HG03066 (cell line): ENCODE results near the gene HS3ST4.
"Not testable (repeated sequence)": the region's sequence is repeated elsewhere in the genome, so short reads cannot be mapped to it uniquely, and the experiment has no call there.

Experiments used
- ATAC-seq: cut with Tn5 transposase; IDR thresholded peaks from one replicate; pipeline ENCODE4 v1.9.1; 2021; ENCODE audit warnings: low read depth; ENCODE audit not compliant: unreplicated experiment

Gene HS3ST4

DNA sequence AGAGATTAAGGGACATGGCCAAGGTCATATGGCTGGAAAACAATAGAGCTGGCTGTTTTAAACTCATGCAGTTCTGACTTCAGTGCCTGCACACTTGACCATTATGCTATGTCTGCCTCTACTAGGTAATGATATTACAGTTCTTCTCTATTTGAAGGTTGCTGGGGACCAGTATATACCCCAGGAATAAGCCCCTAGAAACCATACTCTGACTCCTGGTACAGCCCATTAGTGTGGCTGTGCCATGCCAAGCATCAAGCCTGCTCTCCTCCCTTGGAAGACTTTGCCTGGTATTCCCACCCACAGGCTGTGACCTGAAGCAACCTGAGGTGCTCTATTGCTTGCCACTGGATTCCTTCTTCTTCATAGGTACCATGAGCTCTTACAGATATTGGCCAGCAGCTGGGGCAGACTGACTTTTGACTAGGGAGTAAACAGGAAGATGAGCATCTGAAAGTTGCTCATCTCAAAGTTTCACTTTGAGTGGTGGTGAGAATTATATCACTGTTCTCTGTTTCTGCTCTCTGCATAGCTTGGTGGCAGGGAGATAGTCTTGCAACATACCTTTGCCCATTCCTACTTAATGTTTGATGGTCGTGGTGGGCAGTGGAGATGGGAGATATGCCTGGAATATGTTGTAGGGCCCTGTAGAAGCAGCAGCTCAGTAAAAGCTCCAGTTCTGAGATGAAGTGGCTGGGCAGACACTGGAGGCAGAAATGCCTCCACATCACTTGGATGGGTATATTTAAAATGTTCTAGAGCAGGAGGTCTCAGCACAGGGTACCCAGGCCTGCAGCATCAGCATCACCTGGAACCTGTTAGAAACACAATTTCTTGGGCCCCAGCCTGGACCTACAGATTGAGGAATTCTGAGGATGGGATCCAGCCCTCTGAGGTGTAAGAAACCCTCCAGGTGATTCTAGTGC, 274.7 kb downstream of the HS3ST4 start:
- no peak for ATAC-seq

DNA sequence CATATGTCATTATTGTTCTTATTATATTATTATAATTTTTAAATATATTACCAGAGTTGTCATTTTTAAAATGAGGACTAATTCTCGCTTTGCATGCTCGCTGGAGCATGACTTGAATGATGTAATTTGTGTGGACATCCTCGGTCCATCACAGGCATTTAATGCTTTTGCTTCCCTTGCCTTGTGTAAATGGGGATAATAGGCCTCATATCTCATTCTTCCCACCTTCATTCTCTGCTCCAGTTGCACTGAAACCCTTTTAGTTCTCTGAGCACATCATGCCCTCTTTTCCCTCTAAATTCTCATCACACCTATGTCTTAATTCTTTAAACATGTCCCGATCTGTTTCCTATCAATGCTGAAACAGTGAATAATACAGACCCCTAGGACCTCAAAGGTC, 285.4 kb downstream of the HS3ST4 start:
- no peak for ATAC-seq

DNA sequence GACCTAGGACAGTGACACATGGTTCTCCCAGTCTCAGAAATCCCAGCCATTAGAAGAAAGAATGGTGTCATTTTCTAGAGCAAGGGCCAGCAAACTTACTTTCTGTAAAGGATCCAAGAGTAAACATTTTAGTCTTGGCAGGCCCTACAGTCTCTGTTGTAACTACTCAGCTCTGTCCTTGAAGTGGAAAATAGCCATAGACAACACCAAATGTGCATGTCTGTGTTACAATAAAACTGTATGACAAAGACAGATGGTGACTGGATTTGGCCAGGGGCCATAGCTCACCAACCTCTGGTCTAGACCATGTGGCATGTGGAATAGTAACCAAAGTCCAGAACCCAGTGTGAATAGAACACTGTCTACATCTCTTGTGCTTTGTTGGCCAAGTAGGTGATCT, 286.5 kb downstream of the HS3ST4 start:
- ATAC-seq: no peak

DNA sequence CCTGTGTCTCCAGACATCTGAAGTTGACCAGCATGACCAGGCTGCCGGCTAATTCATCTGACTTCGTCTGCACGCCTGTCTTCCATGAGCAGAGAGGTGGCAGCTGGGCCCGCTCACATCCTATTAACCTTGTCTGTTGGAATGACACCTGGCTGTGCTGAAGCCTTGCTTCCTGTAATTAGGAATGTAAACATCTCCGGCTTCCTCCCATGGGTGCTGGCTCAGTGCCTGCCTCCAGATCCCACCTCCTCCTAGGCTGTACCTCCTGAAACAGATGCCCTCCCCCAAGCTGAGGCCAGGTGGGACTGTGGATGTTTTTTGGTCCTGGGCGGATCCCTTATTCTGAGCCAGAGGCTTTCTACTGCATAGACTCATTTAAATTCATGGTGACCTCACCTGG, 296.3 kb downstream of the HS3ST4 start:
- no peak for ATAC-seq

DNA sequence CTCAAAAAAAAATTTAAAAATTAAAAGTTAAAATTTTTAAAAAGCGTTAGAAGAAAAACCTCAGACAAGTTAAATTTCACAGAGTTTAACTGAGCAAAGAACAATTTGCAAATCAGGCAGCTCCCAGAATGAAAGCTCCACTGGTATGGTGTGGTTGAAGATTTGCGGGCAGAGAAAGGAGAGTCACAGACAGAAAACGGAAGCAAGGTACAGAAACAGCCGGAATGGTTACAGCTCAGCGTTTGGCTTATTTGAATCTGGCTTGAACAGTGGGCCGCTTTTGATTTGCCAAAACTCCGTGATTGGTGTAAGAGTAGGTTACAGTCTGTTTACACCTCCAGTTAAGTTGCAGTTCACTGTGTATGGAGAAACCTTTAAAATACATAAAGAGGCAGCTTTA, 297.1 kb downstream of the HS3ST4 start:
- no peak for ATAC-seq

DNA sequence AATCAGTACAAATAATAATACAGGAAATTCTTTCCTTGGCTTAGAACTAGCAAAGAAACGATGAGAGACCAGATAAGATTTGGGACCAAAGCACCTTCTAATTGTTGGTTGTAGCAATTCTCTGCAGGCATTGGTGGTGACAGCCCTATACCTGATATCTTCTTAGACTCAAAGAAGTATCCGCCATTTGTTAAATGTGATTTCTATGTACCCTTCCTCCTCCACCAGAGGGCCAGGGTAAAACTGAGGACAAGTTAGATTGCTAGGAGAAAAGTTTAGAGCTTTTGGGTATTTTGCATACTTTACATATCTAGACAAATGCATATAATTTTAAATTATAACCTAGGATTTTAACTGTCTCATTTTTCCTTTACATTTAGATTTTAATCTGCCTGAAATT, 304.3 kb downstream of the HS3ST4 start:
- ATAC-seq: no peak

DNA sequence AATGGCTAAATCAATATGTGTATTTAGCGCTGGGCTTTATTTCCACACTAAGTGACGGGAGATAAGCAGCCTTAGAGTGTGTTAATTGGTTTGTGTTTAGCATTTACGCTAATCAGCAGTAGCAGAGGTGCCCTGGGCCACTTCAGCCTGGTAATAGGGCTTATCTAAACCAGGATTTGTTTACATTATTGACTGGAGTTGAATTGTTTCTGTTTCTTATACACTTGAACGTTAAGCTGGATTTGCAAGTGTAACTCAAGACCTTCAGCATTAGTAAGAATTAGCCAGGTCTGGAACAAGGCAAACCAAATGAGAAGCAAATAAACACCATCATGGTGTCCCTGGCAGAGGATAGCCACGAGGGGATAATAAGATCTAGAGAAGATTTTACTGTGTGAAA, 313.6 kb downstream of the HS3ST4 start:
- no peak for ATAC-seq

DNA sequence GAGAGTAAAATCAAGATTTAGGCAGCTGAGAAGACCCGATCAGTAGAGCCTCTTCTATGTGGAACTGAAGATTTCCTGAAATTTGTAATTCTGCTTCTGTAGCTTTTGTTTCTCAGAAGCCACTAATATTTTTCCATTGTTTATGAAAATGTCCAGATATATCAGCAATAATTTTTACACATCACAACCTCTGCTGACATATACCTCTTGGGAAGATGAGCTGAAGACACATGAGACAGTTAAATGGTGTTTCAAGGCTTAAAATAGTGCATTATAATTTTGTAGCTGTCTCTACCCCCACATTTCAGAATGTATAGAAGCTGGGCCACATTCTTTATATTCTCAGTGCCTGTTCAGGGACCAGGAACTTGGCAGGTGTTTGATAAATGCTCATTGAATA, 320.6 kb downstream of the HS3ST4 start:
- no peak for ATAC-seq

DNA sequence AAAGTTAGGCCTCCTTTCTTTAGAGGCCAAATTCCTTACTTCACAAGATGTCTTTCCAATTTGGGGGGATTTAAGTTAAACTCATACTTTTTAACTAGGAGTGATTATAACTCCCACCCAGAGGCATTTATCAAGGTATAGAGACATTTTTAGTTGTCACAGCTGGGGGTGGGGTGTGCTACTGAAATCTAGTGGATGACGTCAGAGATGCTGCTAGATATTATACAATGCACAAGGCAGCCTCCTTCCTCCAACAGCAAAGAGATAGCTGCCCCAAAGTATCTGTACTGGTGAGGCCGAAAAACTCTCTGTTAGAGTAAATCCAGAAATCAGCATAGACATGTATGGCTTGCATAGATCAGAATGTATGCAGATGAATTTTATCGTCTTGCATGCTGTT, 324.0 kb downstream of the HS3ST4 start:
- ATAC-seq: no peak

DNA sequence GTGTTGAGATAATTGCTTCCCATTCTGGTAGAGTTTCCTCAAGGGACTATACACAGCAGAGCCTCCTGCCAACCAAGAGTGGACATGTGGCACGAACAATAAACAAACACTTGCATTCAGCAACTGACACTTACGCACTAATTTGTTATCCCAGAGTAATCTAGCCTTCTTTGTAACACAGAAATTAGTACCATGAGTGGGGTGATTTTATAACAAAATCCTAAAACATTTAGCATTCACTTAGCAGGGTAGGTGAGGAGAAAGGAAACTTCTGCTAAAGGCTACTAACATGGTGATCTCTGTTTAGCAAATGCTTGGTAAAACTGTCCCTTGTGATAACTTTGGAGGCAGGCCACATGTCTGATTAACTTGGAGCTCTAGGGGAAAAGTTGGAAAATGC, 325.2 kb downstream of the HS3ST4 start:
- ATAC-seq: no peak

DNA sequence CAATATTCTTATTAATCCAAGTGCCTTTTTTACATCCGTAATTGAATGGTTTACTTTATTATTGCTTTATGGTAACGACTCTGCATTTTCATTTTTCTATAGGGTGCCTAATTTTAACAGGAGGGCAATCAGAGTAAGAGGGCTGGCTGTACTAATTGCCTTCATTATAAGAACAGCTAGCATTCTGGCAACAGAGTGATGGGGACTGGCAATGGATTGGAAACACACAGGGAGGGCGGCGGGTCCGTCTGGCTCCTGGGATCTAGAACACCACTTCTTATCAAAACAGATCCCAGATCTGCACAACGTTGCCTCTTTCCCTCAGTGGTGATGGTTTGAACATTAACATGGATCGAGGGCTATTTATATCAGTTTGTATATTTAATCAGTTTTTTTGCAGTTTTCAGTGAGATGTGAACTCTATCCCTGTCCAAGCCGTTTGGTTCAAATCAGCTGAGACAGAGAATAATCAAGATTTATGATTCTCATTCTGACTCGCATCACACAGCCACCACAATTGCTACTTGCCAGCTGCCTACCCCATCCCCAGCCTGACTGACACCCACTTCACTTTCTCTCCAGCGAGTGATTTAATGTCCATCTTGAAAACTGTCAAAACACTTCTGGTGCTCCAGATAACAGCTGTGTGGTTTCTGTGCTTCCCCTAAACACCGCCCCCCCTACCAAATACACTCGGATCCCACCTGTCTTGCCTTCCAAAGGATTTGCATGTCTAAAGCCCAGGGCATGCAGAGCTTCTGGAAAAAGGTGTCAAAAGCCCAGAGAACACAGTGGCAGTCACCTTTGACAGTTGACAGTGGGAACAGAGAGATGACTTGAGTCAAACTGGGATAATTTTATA, 327.9 kb downstream of the HS3ST4 start:
- ATAC-seq: no peak

DNA sequence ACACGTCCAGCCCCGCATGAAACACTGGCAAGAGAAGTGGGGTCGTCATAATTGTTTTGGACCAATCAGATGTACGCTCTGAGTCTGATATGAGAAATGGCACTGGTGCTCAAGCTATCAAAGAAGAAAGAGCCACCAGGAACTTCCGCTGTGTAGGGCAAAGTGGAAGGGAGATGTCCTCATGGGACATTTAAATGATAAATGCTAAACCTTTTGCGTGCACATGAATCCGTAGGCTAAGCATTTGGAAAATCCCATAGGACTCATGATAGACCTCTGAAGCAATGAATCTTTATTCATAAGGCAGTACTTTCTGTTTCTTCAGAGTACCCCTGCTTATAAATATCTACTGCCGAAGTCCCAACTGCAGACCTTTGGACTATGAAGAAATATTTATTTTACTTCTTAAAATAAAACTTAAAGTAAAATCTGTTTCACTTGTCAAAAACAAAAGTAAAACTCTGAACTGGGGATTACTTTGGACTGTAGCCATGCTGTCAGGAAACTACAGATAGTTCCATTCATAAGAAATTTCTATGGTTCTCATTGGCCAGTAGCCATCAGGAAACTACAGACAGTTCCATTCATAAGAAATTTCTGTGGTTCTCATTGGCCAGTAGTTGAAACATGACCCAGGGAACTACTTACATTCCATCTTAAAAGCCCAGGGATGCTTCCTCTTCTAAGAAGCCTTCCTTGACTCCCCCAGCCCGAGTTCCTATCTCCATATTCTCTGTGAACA, 335.1 kb downstream of the HS3ST4 start:
- no peak for ATAC-seq

DNA sequence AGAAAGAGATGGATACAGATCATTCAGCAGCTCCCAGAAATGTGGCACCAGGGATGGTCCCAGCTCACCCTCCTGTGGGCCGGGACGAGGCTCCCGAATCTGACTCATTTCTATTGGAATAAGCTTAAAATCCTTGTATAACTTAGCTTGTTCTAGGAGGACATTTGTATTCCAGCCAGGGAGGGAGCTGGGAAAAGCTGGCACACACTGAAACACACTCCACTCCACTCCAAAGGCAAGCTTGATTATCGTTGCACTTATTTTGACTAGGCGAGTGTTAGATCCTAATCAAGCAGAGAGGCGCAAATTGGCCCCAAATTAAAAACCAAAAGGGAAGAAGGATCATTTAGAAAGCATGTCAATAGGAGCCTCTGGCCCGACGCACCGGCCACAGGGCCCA, 339.5 kb downstream of the HS3ST4 start:
- ATAC-seq: no peak

DNA sequence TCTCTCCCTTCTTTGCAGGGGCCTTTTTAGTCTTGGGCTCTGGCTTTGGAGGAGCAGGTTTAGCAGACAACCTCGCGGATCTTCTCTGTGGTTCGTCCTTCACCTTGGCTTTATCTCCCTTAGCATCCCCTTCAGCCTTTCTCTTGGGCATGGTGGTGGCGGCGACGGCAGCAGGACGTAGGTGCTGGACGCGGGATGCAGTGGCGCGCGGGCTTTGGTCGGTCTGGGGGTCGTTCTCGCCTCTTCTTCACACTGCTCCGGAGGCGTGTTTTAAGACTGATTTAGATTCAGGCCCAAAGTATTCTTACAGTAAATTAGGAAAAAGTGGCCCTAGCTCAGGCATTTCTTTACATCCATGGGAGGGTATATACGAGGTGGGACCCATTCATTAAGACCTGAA, 340.9 kb downstream of the HS3ST4 start:
- ATAC-seq: not testable (repeated sequence)

DNA sequence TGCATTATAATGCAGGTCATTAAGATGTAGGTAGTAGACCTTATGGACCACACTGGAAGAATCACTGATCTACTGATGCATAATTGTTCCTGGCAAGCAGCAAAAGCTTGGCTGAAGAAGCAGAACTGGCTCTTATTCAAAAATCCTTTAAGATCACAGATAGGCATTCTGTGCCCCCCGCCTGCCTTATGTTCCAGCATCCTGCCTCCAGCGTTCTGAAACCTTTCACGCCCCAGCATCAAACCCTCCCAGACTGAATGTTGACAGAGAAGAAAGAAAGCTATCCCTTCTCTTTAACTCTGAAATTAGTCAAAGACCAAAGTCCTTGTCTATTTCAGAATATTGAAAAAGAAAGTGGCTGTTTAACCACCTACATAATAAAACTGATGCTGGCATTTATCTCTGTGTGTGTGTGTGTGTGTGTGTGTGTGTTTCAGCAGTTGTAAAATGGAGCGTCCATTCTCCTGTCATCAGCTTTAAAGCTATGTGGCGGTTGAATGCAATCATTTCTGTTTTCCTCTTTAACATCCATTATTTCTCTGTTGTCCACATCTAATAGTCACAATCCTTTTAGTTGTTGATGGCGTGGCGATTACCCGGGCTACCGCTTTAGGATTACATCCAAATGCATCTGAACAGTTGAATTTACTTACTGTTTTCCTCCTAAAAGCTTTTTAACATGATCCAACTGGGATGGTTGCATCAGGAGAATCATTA, 350.4 kb downstream of the HS3ST4 start:
- ATAC-seq: no peak

DNA sequence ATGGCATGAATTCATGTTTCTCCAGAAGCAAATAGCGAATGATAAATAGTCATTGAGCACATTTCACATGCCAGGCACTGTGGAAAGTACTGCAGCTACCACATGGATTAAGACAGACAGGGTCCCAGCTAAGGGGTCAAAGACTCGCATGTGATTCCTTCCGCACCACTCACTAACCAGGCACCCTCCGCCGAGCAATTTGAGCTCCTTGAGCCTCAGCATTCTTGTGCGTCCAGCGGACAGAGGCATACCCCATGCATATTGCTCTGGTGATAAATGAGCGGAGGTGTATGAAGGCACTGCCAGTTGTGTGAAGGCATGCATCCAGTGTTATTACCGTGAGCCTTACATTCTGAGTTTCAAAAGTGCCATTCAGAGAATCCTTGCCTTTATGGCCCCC, 358.7 kb downstream of the HS3ST4 start:
- no peak for ATAC-seq

DNA sequence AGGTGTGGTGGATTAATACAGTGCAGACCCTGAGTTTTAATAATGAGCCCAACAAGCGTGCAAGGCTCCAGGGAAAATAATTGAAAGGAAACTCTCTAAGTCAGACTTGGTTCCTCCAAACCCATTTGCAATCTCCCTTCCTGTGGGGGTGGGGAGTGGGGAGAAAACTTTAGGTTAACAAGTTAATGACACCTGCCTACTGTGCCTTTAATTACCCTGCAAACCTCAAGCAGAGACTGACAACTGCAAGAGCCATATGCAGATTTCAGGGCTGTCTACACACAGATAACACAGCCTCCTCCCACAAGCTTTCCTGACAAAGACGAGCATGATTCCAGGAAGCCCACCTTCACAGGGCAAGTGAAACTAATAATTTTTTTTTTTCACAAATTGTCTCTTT, 359.3 kb downstream of the HS3ST4 start:
- no peak for ATAC-seq

DNA sequence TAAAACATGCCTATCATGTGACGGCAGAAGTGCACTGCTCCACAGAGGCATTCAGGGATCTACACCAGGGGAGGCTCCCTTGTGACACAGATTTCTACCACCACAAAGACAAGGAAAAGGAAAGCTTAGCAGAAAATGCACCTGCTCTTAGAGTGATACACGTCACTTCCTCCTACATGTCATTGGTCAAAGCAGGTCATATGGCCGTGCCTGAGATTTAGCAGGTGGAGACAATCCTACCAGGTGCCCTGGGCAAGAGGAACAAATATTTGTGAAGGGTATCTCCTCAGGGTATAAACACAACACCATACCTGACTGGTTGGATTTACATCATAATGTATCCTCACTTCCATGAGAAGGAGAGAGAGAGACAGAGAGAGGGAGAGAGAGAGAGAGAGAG, 362.1 kb downstream of the HS3ST4 start:
- ATAC-seq: no peak

DNA sequence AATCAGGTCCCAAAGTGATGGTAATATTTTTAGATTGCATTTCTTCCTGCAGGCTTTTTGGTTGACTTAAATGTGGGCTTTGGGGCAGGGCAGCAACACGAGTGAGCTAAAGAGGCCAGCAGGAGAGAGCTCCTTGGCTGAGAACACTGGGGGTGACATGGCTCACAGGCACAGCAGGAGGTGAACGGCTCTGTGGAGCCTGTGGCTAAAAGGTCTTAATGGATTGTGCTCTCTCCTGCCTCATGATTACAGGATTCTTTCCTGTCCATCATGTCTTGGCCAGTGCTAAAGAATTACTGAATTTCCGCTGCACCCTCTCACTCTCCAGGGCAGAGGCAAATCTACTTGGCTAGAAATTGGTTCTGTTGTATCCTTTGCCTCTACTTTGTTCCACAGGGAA, 366.6 kb downstream of the HS3ST4 start:
- no peak for ATAC-seq

DNA sequence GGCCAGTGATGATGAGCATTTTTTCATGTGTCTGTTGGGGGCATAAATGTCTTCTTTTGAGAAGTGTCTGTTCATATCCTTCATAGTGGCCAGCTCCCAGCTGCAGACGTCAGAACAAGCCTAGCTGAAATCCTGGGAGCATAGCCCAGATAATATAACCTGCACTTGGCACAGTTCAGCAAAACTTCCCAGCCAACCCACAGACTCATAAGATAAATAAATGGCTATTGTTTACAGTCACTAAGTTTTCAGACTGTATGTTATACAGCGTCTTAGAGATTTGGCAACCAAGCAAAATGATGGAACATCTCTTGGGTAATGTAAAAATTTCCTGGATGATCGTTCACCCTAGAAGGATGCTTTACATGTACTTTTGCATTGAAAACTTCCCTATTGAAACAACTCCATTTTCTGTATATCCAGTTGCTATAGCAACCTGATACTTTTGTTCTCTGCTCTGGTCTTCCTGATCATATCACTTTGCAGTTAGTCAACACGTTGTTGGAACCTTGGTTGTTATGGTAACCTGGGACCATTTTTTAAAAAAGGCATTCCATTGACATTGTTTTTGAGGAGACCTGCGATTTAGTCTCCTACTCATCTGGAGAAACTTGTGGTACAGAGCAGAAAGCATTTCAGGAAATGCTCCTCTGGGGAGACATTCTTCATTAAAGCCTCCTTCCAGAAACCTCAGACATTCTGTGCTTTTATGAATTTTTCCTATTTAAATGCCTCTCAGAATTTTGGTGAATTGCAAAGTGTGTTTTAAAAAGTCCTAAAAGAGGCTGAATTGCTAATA, 378.7 kb downstream of the HS3ST4 start:
- no peak for ATAC-seq
